Thymus (tissue), 11 donors: ENCODE measurements around the gene CDH13. TPM values are rescaled to one million over a fixed set of nuclear protein-coding genes. Genes with fewer than 3 reads are reported as not detected.

Experiments
- DNase-seq, 9 donors: peaks; one replicate each; pipeline ENCODE4 v3.0.0-alpha.2; 2013; ENCODE audit warnings: low spot score in 9 of 9, low read depth in 6 of 9, missing footprints in 1 of 9
- H3K27ac ChIP-seq, 2 donors: one replicate each; pipeline ENCODE4 v1.5.1; 2013; ENCODE audit warnings: control low read depth in 1 of 2, low read depth in 1 of 2, low read length in 1 of 2, mild to moderate bottlenecking in 1 of 2, moderate library complexity in 1 of 2
- H3K27me3 ChIP-seq, 2 donors: one replicate each; pipeline ENCODE4 v1.5.1; 2013; ENCODE audit warnings: low read length in 1 of 2; ENCODE audit not compliant: control insufficient read depth in 2 of 2, insufficient read depth in 1 of 2
- H3K36me3 ChIP-seq, 2 donors: one replicate each; pipeline ENCODE4 v1.5.1; 2013; ENCODE audit warnings: low read length in 1 of 2, mild to moderate bottlenecking in 1 of 2, moderate library complexity in 1 of 2; ENCODE audit not compliant: control insufficient read depth in 2 of 2, insufficient read depth in 2 of 2
- H3K4me1 ChIP-seq, 2 donors: one replicate each; pipeline ENCODE4 v1.5.1; 2013; ENCODE audit warnings: low read length in 2 of 2; ENCODE audit not compliant: control insufficient read depth in 2 of 2, insufficient read depth in 2 of 2
- H3K4me3 ChIP-seq, 2 donors: one replicate each; pipeline ENCODE4 v1.5.1; 2013; ENCODE audit warnings: low read length in 2 of 2, control low read depth in 1 of 2, mild to moderate bottlenecking in 1 of 2
- H3K9me3 ChIP-seq, 2 donors: one replicate each; pipeline ENCODE4 v1.5.1; 2013; ENCODE audit warnings: low read length in 1 of 2, mild to moderate bottlenecking in 1 of 2; ENCODE audit not compliant: control insufficient read depth in 2 of 2, insufficient read depth in 1 of 2
- WGBS: extraction: QIAGEN DNeasy Blood & Tissue Kit; methylation state at CpG from one replicate; pipeline ENCODE4 v1.1.7; 2013; 5-methylcytosine and 5-hydroxymethylcytosine counted together
- polyA plus RNA-seq: library from polyadenylated mRNA; stranded (reverse); fragments of 200-250 nt; gene quantifications from one replicate; pipeline ENCODE4 v1.2.3, GENCODE V29; 2013
- total RNA-seq: library from RNA; stranded (reverse); fragments of 120-200 nt; gene quantifications from one replicate; pipeline ENCODE4 v1.2.4, GENCODE V29; 2013
- donor health status: healthy.

The CDH13 gene
- total and polyA plus RNA-seq, 2 donors = 1.5 to 3.7 TPM

DNA sequence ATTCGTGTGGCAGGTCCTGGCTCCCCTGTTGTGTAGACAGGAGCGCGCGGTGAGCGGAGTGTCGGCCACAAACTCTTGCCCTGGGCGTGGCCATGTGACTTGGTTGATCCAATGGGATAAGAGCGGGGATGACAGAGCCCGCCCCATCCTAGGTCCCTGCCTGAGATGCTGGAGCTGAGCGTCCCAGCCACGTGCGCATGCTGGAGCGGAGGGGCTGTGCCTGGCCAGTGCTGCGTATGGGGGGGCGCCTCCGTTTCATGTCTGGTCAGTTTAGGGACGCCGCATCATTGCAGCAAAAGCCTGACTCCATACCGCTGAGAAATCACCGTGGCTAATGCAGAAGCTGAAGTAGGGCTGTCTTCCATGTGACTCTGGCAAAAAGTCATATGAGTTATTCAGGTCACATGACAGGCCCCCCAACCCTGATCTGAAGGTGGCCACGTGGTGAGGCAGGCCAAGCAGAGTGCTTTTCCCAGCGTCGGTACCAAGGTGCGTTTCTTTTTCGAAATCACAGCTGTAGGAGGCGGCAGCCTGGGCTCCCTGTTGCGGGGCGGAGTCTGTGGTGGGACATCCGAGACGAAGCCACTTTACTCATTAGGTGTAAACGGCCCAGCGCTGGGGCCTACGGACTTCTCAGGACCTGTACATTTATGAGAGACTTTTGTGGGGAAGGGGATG is 1203.5 kb downstream of the CDH13 start:
- H3K4me1 ChIP-seq = no peaks in the 10 kb centered on the region
- no peak for DNase-seq
- no peaks in the 10 kb centered on the region for H3K36me3 ChIP-seq
- H3K27ac ChIP-seq = no peak overlapping the region
- peaks cover 0 to 4% of the 10 kb centered on the region in 2 donors for H3K9me3 ChIP-seq
- H3K4me3 ChIP-seq = no peak overlapping the region
- 95% methylated on average over 33 of the region's 33 CpGs for WGBS
- no peaks in the 10 kb centered on the region for H3K27me3 ChIP-seq

- 96% methylated on average over 13 of the region's 13 CpGs for WGBS
- H3K36me3 ChIP-seq = no peaks in the 10 kb centered on the region
- H3K4me3 ChIP-seq = no peak overlapping the region
- DNase-seq = no peak
- H3K27me3 ChIP-seq = no peaks in the 10 kb centered on the region
- no peak overlapping the region for H3K27ac ChIP-seq
- H3K9me3 ChIP-seq = peaks cover 0 to 4% of the 10 kb centered on the region in 2 donors
- no peaks in the 10 kb centered on the region for H3K4me1 ChIP-seq
Measured at GRCh38 chr16:83830769-83831455, 1204.1 kb downstream of the CDH13 start.

DNA sequence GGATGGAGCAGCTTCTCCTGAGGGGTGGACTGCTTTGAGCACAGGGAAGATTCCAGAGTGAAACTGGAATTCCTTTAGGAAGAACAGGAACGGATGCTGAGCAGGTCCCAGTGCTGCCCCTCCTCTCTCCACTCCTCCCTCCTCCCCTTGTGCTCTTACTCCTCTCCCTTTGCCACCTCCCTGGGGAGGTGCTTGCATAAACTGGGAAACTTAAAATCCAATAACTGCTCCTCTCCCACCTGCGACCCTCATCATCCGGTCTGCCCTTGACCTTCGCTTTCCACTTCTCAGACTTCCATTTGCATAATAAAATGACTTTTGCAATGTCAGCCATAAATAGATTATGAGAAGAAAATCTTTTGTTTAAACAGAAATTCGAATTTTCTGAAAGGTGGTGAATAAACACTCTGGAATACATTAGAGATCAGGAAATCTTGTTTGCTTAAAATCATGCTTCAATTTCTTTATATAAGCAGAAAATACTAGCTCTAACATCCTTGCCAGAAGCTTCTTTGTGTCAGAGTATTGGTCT is 1204.8 kb downstream of the CDH13 start:
- Histone ChIP-seq H3K4me3 (no peak overlapping the region), H3K27me3 (no peaks in the 10 kb centered on the region), H3K36me3 (no peaks in the 10 kb centered on the region), H3K27ac (no peak overlapping the region), H3K4me1 (no peaks in the 10 kb centered on the region), H3K9me3 (peaks cover 0 to 4% of the 10 kb centered on the region in 2 donors)
- no peak for DNase-seq
- WGBS = 93% methylated on average over 5 of the region's 5 CpGs

- Histone ChIP-seq H3K27me3 (no peaks in the 10 kb centered on the region), H3K4me3 (no peak overlapping the region), H3K4me1 (no peaks in the 10 kb centered on the region), H3K36me3 (no peaks in the 10 kb centered on the region), H3K27ac (no peak overlapping the region), H3K9me3 (peaks cover 0 to 4% of the 10 kb centered on the region in 2 donors)
- 96% methylated on average over 2 of the region's 2 CpGs for WGBS
- DNase-seq = no peak
Measured at GRCh38 chr16:83833921-83834320, 1207.2 kb downstream of the CDH13 start.

GRCh38 chr16:83835586-83836566 is 1209.1 kb downstream of the CDH13 start:
- DNase-seq = peak in 2 of 9 donors; percentile 8 to 19
- H3K4me1 ChIP-seq = no peaks in the 10 kb centered on the region
- 52% methylated on average over 10 of the region's 10 CpGs for WGBS
- no peaks in the 10 kb centered on the region for H3K36me3 ChIP-seq
- H3K4me3 ChIP-seq = no peak overlapping the region
- no peak overlapping the region for H3K27ac ChIP-seq
- peaks cover 0 to 4% of the 10 kb centered on the region in 2 donors for H3K9me3 ChIP-seq
- H3K27me3 ChIP-seq = no peaks in the 10 kb centered on the region

DNA sequence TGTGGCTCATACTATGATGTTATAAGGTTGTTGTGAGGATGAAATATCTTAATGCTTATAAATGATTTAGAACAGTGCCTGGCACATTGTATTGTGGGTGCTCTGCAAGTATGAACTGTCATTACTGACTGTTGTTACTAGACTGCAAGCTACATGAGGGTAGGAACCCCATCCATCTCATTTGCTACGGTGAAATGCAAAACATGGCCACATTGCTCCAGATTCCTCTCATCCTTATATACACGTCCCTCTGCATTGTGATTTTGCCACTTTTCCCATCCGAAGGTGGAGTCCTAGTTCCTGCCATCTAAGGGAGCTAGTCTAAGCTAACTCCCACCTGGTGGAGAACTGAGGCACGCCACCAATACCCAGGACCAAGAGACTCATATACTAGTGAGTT is 1210.8 kb downstream of the CDH13 start:
- peaks cover 0 to 4% of the 10 kb centered on the region in 2 donors for H3K9me3 ChIP-seq
- no peaks in the 10 kb centered on the region for H3K27me3 ChIP-seq
- no peak overlapping the region for H3K27ac ChIP-seq
- no peak for DNase-seq
- H3K4me3 ChIP-seq = no peak overlapping the region
- WGBS = 97% methylated on average over 4 of the region's 4 CpGs
- no peaks in the 10 kb centered on the region for H3K4me1 ChIP-seq
- no peaks in the 10 kb centered on the region for H3K36me3 ChIP-seq

- Histone ChIP-seq H3K9me3 (peaks cover 0 to 4% of the 10 kb centered on the region in 2 donors), H3K36me3 (no peaks in the 10 kb centered on the region), H3K27ac (no peak overlapping the region), H3K4me1 (no peaks in the 10 kb centered on the region), H3K27me3 (no peaks in the 10 kb centered on the region), H3K4me3 (no peak overlapping the region)
- WGBS = 92% methylated on average over 4 of the region's 4 CpGs
- no peak for DNase-seq
Measured at GRCh38 chr16:83838151-83838550, 1211.4 kb downstream of the CDH13 start.

DNA sequence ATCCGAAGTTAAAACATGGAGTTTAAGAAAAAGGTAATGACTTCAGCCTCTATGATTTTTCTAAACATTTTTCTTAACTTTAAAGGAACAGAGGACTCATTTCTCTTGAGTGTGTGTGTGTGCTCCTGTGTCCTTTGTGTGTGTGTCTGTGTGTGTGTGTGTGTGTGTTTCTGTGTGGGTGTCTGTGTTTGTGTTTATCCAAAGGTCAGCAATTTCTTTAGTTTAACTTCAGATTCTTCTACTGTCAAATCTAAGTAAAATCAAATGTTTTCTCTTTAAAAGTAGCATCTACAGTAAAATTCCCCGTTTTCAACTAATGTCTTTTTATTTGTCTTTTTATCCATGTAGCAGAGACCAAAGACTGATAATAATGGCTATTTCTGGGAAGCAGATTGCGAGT is 1212.8 kb downstream of the CDH13 start:
- no peaks in the 10 kb centered on the region for H3K27me3 ChIP-seq
- H3K4me1 ChIP-seq = no peaks in the 10 kb centered on the region
- H3K9me3 ChIP-seq = no peaks in the 10 kb centered on the region
- H3K27ac ChIP-seq = no peak overlapping the region
- no peaks in the 10 kb centered on the region for H3K36me3 ChIP-seq
- no peak for DNase-seq
- H3K4me3 ChIP-seq = no peak overlapping the region
- 61% methylated on average over 3 of the region's 3 CpGs for WGBS
